NOMO-1 treated with dmso at 0.1 percent for 144 hours (cell line): ENCODE results near the gene TIMM44.
A peak's percentile ranks its signal among the peaks of the same experiment; 100 is the strongest.
"Not testable (repeated sequence)": the region's sequence is repeated elsewhere in the genome, so short reads cannot be mapped to it uniquely, and the experiment has no call there.

Experiments used
- DNase-seq: peaks from one replicate; lab custom pipeline; 2025; ENCODE audit not compliant: unreplicated experiment; lab: John Stamatoyannopoulos, UW

TIMM44 gene

DNA sequence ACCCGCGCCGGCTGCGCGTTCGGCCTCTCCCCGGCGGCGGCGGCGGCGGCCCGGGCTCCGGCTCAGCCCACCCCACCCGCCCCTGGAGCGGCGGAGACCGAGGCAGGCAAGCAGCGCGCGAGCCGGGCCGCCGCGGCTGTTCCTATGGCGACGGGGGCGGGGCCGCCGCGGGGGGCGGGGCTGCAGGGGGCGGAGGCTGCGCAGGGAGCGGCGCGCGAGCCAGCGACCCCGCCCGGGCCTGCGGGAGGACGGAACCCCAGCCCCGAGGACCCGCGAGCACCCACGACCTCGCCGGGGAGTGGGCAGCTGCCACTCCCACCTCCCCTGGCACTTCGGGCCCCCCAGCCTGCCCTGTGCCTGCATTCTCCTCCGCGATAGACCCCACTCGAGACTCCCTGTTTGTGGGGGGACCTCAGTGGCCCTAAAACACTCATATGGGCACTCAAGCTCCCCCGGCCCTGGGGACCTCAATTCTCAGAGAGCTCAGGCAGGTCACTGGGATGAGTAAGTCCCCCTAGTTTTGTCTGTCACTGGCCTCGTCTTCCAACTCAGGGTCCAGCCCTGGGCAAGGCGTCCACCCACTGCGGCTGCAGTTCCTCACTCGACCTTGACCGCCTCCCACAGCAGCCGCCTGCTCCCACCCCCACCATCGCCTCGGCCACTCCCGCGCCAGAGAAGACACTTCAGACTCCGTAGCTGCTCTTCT, 17.3 kb downstream of the TIMM44 start, which contains the start of gene CTXN1:
Gene CTXN1, minus strand, starts transcription at position 115 of the 706 bp plus-strand sequence. CDS start 597 bp downstream, outside the sequence.
- DNase-seq = no peak

DNA sequence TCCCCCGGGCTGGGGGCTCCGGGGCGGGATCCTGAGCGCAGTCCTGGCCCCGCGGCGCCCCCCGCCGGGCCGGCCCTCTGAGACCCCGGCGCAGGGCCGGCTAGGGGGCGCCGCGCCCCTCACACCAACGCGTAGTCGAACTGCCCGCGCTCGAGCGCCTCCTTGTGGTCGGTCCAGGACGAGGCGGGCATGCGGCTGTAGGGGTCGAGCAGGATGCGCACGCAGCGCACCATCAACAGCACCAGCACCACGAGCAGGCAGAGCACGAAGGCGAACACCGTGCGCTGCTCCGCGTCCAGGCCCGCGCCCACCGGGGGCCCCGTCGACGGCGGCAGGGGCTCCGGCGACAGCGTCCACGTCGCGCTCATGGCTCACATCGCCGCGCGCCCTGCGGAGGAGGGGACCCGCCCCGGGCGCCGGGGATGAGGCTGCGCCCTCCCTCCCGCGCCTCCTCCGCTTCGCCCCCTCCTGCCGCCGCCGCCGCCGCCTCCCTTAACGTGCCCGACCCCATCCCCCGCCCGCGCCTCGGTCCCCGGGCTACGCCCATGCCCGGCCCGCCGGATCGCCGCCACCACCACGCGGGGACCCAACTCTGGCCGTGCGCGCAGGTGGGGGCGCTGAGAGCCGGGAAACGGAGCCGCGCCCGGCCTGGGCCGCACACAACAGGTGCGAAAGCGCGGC, 18.2 kb downstream of the TIMM44 start:
- DNase-seq = peak; percentile 45

DNA sequence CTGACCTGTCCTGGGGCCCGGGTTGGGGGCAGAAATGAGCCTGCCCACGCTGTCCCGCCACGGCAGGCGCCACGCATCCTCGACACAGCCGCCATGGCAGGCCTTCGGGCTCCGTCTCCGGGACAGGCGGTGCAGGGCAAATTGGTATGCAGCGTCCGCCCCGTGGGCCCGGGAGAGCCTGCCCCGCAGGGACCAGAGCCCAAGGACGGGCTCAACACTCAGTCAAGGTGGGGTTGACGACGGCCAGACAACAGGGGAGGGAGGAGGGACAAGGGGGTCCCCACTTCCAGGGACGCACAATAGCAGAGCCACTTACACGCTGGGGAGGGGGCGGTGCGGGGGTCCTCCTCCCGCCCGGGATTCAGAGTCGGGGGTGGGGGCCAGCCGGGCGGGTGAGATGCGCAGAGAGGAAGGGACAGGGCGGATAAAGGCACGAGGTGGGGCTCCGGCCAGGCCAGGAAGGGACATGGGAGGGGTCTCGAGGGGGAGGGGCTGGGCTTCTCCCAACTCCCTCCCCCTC, 18.8 kb downstream of the TIMM44 start:
- DNase-seq = no peak

DNA sequence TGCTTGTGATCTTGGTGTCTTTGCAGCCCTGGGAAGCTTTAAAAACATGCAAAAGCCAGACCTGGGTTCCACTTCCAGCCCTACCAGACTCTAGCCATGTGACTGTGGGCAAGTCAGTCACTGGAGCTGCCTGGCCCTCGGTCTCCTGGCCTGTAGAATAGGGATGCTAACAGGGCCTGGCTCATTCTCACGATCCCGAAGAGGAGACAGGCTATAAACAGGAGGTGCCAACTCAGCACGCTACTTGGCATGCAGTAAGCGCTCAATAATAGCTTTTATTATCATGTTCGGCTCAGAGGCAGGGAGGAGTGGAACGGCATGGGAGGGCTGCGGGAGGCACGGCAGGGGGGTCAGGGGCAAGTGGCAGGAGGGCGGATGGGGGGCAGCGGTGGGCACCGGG, 19.2 kb downstream of the TIMM44 start:
- DNase-seq = no peak

DNA sequence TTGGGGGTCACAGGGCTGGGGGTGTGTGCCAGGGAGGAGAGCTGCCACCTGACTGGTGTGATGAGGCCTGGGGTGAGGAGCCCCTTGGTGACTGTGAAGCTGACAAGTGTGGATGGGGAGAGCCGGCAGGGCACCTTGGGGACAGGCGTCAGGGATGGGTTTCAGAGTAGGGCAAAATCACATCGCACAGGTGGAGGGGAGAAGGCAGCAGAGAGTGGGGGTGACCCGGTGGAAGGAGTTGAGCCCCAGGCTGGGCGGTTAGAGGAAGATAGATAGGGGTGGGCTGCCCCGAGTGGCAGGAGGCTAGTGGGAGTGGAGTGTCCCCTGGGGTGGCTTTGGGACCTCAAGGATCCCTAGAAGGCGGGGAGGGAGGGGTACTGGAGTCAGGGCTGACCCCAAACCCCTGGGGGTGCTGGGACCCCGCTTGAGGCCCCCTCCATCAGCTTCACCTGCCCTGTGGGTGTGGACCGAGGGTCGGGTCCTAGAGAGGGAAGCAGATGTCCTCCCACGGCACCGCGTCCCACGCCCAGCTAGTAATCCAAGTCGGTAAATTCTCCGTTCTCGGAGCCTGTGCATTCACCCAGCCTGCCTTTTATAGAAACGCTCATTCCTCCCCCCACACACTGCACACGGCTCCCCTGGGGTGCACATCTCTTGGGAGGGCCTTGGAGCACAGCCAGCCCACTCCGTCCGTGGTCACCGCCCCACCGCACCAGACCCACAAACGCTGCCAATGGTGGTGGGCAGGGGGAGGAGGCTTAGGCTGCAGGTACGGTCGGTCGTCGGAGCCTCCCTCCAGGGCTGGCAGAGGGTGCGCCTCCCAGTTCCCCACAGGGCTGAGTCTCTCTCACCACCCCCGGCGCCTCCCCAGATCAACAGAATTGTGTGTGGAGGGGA, 19.9 kb downstream of the TIMM44 start:
- DNase-seq = no peak

DNA sequence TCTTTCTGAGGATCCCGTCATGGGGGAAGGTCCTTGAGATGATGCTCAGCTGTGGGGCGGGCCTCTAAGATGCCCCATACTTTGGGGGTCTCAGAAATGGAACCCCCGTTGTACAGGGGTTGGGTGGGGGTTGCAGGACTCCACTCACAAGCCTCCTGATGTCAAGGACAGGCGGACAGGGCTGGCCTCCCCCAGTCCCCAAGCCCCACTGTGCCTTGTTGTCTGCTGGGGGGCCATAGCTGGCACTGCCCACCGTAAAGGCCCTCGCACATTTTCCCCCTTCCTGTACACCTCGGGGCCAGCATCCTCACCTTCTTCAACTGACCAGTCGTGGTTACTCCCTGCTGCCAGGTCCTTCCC, 20.6 kb downstream of the TIMM44 start:
- no peak for DNase-seq

DNA sequence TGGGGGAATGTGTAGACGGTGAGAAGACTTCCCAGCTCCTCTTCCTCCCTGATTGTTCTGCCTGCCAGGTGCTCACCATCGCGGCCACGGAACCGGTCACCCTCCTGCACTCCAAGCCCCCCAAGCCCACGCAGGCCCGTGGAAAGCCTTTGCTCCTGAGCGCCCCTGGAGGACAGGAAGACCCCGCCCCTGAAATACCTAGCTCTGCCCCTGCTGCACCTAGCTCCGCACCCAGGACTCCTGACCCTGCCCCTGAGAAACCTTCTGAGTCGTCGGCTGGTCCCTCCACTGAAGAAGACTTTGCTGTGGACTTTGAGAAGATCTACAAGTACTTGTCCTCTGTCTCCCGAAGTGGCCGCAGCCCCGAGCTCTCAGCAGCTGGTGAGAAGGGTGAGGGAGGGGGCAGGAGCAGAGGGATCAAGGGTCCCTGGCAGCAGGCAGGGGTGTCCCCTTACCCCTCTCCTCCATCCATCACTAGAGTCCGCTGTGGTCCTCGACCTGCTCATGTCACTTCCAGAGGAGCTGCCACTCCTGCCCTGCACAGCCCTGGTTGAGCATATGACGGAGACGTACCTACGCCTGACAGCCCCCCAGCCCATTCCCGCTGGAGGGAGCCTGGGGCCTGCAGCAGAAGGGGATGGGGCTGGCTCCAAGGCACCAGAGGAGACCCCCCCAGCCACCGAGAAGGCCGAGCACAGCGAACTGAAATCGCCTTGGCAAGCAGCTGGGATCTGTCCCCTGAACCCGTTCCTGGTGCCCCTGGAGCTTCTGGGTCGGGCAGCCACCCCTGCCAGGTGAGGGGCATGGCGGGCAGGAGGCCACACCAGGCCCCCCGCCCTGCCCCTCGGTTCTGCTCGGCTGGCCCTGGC, 21.3 kb downstream of the TIMM44 start:
- no peak for DNase-seq

DNA sequence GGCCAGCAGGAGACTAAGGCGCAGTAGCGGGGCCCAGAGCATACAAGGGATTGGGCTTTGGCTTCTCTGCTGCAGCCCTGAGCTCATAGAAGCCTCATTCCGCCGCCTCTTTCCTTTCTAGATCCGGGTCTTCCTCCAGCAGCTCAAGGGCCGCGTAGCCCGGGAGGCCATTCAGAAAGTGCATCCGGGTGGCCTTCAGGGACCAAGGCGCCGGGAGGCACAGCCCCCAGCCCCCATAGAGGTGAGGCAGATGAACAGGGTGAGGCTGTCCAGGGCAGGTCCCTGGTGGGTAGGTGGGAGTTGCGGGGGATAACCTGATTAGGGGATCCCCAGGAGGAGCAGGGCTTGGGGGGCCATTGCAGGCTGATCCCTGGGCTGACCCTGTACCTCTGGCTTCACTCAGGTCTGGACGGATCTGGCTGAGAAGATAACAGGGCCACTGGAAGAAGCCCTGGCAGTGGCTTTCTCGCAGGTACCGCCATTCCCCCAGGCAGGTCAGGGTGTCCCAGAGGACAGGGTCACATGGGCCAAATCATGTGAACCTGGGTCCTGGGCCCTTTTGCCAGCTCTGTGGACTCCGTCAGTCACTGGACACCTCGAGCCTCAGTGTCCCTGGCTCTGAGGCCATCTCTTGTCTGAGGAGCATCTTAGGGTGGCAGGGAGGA, 22.0 kb downstream of the TIMM44 start:
- DNase-seq = no peak

DNA sequence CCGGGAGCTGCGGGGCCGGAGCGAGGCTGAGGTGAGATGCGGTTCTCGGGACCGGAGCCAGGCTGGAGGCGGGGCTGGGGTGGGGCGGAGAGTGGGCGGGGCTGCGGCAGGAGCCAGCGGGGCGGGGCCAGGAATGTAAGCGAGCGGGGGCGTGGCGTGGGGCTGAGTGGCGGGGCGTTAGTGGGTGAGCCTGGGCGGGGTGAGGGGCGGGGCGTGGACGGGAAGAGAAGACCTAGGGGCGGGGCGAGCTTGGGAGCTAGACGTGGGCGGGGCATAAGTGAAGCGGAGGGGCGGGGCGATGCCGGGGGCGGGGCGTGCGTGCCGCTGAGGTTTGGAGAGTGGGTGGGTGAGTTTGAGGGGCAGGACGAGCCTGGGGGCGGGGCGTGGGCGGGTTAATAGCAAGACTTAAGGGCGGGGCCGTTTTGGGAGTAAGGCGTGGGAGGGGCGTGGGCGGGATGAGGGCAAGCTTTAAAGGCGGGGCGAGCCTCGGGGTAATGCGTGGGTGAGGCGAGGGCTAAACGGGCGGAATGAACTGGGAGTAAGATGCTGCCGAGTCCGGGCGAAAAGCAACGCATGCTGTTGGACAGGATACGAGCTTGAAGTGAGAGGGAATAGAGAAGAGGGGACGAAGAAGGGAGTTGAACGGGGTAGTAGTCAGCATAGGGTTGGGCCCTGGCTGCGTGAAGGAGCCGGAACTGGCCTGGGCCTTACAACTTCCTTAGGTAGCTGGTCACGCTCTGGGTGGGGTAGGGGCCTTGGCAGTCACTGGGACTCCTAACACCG, 22.8 kb downstream of the TIMM44 start:
- DNase-seq = peak; percentile 94

DNA sequence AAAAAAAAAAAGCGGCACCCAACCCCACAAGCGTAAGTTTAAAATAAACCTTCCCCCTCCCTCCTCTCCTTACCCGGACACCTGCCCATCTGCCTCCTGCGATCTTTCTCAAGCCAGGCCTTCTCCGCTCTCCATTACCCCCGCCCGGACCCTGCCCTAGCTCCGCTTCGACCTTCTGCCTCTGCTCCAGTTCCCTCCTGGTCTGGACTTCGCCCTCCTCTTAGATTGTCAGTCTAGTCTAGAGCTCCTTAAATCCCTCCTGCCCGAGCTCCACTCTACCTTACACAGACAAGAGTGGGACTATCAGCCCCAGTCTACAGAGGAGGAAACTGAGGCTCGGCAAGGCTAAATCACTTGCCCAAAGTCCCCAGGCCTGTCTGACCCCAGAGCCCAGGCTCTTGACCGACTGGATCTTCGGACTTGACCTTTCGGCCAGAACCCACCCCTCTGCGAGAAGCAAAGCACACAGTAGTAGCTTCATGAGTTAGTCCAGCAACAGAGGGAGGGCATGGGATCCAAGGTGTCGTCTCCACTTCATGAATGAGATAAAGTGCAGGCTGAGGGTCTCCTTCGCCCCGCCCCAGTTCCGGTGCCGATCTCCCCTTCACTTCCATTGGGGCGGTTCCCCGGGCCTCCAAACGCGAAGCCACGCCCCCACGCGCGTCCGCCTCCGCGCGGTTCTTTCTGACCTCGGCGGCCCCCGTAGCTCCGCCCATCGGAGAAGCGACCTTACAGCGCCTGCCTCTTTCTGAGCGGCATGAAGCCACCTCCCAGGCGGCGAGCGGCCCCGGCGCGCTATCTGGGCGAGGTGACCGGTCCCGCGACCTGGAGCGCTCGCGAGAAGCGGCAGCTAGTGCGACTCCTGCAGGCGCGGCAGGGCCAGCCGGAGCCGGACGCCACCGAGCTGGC, 23.6 kb downstream of the TIMM44 start, which contains the start of gene SNAPC2:
Gene SNAPC2, plus strand, starts transcription at position 729 of the 909 bp plus-strand sequence. Its CDS starts 29 bp downstream, at position 758.
- peak; percentile 87 for DNase-seq

DNA sequence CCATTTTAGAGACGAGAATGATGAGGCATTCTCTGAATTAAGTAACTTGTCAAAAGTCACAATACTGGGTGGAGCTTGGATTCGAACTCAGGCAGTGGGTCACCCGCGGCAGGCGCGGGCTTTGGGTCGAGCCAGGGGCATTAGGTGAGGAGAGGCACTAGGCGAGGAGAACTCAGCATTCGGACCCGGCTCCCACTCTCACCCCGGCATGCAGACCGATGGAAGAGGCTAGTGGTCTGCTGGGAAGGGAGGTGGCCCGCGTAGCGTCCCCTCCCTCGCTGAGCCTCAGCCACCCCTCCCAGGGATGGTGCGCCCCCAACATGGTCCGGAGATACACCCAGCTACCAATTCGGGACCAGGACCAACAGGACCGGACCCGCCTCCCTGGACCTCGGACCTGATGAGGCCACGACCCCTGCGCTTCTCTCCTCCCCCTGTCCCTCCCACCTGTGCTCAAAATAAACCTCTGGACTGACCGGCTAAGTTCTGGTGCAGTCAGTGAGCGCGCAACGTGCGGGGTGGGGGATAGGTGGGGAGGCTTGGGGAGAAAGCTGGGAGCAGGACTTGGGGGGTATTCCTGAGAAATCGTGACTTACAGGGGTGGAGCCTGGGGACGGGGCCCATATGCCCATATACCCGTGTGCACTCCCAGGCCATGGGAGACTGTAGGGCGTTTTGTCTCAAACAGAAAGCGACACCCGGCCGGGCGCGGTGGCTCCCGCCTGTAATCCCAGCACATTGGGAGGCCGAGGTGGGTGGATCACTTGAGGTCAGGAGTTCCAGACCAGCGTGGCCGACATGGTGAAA, 24.6 kb downstream of the TIMM44 start:
- no peak for DNase-seq

DNA sequence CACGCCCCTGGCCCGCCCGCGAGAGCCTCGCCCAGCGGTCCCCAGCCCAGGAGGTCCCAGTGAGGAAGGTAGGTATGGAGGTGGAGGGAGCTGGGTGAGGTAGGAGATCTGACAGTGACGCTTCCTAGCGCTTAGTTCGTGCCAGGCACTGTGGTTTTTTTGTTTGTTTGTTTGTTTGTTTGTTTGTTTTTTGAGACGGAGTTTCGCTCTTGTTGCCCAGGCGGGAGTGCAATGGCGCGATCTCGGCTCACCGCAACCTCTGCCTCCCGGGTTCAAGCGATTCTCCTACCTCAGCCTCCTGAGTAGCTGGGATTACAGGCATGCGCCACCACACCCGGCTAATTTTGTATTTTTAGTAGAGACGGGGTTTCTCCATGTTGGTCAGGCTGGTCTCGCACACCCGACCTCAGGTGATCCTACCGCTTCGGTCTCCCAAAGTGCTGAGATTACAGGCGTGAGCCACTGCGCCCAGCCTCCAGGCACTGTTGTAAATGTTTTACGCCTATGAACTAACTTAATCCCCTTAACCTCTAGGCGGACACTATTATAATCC, 25.3 kb downstream of the TIMM44 start:
- DNase-seq = not testable (repeated sequence)

DNA sequence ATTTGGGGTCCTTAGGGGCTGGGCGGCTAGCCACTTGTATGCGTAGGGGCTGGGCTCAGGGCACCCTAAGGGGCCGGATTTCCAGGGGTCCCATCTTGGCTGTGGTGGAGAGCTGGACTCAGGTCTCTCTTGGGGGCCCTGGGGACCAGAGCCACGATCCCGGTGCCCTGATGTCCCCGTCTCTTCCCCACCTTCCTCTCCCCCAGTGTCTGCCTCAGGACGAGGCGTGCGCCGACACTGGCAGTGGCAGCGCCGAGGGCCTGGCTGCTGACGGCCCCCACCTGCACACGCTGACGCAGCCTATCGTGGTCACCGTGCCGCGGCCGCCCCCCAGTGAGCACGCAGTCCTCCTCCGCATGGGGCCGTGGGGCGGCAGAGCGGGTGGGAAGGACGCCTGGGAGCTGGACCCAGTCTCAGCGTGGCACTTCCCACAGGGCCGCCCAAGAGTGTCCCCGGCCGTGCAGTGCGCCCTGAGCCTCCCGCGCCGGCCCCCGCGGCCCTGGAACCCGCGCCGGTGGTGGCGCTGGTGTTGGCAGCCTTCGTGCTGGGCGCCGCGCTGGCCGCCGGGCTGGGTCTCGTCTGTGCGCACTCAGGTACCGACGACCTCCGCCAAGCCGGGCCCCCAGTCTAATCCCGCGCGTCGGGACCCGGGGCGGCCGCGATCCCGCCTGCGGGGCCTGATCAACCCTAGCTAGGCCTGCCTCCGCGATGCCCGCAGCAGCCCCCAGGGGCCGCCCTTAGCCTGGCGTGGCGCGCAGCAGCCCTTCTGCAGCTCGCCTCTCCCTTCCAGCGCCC, 26.0 kb downstream of the TIMM44 start:
- peak; percentile 33 for DNase-seq

DNA sequence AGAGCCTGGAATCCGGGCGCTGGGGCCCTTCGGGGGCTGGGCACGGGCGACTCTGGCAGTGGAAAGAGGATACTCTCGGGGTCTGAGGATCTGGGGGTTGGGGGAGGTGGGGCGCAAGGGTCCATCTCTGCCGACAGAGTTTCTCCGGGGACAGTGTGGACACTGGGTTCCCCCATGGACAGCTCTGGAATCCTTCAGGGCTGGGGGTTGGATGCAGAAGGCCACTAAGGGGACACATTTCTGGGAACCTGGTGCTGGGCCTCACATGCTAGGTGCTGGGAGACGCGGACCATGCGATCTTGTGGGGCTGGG, 26.6 kb downstream of the TIMM44 start:
- DNase-seq = no peak

DNA sequence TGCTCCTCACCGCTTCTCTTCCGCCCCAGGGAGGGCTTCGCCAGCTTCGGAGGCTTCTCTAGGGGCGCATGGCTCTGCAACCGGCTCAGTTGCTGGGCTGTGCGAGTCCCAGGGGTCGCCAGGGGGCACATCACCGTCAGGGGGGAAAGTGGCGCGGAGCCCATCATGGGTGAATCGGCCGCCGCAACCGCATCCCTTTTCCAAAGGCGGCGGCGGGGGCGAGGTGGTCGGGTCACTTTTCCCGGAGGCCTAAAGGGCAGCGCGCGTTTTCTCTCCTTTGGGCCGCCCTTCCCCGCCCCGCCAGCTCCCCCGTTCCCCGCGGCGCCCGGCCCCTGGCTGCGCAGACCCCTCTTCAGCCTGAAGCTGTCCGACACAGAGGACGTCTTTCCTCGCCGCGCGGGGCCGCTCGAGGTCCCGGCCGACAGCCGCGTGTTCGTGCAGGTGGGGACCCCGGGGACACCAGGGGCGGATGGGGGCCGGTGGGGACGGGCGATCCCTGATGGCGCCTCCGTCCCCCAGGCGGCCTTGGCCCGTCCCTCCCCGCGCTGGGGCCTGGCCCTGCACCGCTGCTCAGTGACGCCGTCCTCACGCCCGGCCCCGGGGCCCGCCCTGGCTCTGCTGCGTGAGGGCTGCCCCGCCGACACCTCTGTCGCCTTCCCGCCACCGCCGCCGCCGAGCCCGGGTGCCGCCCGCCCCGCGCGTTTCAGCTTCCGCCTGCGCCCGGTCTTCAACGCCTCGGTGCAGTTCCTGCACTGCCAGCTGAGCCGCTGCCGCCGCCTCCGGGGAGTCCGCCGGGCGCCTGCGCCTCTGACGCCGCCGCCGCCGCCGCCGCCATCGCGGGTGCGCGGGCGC, 27.1 kb downstream of the TIMM44 start:
- no peak for DNase-seq
